Measurements from ENCODE around the gene RBM4.
"Not testable (repeated sequence)": the region's sequence is repeated elsewhere in the genome, so short reads cannot be mapped to it uniquely, and the experiment has no call there.

Gene RBM4, protein sequence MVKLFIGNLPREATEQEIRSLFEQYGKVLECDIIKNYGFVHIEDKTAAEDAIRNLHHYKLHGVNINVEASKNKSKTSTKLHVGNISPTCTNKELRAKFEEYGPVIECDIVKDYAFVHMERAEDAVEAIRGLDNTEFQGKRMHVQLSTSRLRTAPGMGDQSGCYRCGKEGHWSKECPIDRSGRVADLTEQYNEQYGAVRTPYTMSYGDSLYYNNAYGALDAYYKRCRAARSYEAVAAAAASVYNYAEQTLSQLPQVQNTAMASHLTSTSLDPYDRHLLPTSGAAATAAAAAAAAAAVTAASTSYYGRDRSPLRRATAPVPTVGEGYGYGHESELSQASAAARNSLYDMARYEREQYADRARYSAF
- total RNA-seq, result 28.7 to 109 reads per million in 2 donors

DNA sequence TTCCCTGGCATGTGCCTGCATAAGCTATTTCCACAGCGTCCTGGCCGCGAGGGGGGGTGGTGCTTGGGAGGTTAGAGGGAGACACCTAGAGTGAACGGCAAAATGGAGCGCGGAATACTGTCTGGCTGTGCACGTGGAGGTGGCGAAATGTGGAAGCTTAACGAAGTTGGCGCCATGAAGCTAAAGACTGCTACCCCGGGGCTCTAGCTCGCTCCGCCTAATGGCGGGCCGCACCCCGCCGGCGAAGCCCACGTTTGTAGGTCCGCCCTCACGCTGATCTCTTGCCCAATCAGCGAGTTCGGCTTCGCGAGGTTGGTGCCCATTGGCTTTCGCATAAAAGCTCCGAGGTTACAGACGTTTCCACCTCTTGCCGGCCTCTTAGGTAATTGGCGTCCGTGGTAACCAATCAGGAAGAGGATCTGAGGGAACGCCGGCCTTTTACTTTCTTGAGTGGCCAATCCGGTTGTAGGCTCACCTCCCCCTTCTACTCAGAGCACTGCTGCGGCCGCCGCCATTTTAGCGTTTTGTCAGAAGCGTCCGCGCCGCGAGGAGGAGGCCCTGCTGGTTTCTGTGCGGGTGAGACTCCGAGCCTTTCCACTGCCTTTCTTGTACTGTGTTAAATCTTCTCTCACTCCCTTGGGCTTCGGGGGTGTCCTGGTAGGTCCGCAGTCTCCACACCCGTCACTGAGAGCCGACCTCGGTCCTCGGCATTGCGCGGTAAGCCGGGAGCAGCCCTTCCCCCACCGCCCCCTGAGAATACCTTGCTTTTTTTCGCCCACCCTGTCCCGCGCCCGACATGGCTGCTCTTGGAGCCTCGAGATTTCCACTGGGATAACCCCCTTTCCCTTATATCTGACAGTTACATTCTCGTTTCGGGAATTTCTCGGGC lies at the start of gene RBM4:
TSS of gene RBM4 (plus strand) at position 527 of the 889 bp plus-strand sequence. CDS start 1,009 bp downstream, outside the sequence.
- DNase-seq, result peak; percentile 90

DNA sequence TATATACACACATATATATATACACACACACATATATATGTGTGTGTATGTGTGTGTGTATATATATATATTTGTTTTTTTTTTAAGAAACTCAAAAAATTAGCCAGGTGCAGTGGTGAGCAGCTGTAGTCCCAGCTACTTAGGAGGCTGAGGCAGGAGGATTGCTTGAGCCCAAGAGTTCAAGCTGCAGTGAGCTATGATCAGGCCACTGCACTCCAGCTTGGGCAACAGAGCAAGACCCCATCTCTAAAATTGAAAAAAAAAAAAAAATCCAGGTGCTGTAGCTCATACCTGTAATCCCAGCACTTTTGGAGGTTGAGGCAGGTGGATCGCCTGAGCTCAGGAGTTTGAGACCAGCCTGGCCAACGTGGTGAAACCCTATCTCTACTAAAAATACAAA lies 49.2 kb upstream of the RBM4 start:
- DNase-seq, result not testable (repeated sequence)

DNA sequence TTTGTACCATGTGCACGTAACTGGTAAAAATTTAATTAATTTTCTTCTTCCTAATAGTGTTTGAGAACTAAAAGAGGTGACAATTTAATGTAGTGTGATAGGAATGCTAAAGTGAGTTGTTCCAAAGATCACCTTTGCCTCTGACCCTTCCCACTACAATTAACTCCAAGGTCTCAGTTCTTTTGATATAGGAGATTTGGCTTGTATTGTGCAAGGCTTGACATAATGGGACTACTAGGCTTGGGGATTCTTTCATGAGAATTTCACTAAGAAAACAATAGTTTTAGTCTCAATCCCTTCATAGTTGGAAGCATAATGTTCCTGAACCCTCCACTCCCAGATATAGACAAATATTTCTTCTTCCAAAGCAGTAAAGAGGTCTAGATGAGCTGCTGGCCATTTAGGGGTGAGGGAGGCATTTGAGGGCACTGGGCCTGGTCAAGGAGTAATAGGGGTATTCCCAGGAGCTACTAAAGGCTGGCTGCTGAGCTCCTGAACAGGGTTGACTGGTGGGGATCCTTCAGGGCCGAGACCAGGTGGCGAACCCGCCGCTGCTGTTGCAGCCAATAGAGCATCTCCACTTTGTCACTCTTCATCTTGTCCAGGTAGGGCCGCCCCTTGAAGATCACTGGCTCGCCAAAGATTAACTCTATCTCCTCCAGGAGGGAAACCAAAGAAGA lies 48.4 kb upstream of the RBM4 start:
- DNase-seq, result no peak

DNA sequence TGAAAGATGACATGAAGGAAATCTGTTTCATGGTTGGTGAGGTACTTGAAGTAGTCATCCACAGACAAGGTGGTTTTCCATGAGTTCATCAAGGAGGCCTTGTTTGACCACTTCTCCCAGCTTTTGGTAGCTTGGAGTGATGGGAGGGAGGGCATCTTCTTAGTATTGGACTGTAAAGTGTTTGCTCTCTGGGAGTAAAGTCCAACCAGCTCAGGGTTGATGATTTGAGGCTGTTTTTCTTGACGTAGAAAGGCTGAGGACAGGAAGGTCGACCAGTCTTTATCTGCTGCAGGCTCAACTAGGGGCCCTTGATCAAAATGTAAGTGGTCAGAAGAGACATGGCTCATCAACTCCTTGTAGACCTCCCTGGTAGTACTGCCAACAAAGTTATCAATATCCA lies 47.3 kb upstream of the RBM4 start:
- no peak for DNase-seq

DNA sequence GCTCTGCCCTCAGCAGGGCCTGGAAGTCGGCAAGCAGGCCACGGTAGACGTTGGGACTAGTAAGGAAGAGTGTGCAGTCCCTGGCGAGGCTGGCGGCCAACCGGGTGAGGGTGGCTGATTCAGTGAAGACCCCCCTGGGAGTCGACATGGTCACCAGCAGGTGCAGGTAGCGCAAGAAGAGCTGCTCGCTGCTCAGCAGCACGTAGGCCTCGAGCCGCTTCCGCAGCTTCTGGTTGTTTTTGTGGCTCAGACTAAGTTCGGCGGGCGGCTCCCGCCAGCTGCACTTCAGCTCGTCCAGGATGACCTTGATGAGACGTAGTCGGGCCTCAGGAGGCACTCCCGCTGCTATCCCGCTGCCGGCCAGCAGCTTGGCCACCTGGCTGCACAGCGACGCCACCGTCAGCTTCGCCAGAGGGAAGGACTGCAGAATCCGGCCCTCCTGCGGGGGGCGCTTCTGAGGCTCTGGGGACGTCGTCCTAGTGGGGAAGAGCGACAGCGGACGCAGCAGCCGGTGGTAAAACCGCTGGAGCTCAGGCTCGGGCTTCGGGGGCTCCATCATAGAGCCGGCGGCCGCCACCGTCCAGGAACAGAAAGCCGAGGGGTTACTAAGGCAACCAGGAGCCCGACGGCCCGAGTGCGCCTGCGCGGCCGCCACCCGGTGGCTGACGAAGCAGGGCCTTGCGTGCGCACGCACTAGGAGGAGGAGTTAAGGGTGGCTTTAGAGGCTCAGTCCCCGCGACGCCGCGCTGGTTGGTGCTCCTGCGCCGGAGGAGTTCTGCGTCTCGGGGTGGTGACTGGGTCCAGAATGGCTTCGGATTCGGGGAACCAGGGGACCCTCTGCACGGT lies 45.8 kb upstream of the RBM4 start, which contains the start of the genes CCDC87 and CCS:
TSS of gene CCDC87 (minus strand) at position 607 of the 846 bp plus-strand sequence. CDS start at position 559, 48 bp downstream.
TSS of gene CCS (plus strand) at position 729 of the 846 bp plus-strand sequence. CDS start at position 806, 77 bp downstream.
- DNase-seq, result peak; percentile 99

DNA sequence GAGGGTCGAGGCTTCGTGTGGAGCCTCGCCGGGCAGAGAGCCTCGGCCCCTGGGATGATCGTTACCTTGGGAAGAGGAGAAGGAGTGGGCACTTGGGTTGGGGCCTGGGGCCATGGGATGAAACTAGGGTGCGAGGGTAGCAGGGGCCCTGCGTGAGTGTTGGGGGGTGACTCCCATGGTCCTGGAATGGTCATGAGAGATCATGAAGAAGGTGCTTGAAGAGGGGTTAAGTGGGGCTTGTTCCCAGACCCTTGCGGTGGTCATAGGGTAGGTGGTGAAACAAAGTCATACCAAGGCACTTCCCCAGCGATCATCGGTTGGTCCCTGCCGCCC lies 45.2 kb upstream of the RBM4 start:
- no peak for DNase-seq

DNA sequence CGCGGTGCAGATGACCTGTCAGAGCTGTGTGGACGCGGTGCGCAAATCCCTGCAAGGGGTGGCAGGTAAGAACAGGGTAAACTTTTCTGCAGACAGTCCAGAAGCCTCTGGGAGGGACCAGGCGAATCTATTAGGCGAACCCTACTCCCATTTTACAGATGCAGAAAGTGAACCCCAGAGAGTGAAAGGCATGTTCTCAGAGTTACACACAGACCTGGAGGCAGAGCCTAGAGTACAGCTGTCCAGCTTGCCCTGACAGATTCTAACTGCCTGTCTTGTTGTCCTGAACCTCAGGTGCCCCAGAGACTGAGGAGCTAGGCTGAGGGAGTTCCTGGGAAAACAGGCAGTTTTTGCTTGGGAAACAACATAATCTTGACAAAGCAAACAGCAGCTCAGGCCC lies 44.9 kb upstream of the RBM4 start:
- no peak for DNase-seq

DNA sequence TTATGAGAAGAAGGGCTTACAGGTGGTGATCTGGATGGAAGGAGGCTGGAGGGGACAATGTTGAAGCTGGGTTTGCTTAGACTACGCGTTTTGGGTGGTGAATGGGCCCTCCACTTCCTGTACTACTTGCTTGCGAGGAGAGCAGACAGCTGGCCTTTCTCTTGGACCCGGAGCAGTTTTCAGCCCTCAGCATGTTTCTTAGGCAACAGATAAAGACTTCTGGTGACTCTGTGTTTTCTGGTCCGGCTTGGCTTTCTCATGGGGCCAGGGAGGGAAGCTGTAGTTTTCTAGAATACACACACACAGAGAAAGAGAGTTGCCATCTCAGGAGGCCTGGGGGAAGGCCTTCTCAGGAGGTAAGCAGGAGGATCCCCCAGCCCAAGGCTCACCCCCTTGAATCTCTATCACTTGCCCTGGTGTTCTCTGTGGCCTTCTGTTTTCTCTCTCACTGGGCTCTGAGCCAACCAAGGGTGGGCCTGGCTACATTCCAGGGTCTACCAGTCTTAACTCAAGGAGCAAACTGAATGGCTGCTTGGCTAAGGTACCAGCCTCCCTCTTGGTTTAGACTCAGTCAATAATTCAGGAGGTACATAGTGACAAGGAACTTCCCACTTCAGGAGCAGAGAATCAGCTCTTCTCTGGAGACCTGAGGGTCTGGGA lies 43.1 kb upstream of the RBM4 start:
- DNase-seq, result no peak

DNA sequence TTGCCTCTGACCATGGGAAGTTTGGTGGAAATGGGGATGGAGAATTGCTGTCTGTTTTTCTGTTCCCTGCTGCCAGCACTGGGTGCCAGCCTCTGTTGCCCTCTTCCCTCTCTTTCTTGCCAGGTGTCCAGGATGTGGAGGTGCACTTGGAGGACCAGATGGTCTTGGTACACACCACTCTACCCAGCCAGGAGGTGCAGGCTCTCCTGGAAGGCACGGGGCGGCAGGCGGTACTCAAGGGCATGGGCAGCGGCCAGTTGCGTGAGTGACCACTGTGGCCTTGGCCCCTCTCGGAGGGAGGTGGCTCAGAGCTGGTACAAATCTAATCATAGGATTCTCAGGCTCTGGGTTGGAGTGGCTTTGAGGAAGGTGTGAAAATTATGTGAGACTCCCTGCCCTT lies 39.5 kb upstream of the RBM4 start:
- no peak for DNase-seq

DNA sequence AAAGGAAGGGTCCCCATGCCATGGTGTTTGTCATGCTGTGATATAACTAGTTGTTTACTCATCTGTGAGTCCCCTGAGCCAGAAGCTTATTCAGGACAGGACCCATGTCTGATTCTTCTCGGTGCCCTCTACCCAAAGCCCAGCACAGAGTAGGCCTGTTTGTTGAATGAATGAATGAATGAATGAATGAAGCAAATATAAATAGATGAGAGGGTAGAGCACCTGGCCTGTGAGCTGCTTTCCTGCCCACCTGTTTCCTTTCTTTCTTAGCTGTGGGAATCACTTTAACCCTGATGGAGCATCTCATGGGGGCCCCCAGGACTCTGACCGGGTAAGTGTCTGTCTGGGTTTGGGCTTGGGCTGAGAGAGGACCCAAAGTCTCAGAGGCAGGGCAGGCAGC lies 38.3 kb upstream of the RBM4 start:
- no peak for DNase-seq

DNA sequence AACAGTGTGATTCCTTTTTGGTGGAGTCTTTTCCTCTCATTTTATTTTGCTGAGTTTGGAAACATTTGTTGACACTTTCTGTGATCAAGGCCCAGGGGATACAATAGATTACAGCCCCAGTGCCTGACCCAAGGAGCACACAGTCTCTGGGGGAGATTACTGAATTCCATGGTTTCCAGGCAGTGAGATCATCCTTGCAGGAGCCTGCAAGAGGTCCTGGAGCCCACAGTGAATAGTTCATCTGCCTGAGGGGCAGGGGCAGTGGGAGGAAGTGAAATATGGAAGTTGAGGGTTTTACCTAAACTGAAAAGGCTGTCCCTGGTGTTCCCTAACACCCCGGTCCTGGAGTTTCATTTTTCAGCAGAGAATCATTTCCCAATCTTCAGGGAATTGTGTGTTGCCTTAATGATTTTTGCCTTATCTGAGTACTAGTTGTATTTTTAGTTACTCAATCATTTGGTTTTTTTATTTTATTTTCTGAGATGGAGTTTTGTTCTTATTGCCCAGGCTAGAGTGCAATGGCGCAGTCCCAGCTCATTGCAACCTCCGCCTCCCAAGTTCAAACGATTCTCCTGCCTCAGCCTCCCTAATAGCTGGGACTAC lies 37.8 kb upstream of the RBM4 start:
- no peak for DNase-seq

DNA sequence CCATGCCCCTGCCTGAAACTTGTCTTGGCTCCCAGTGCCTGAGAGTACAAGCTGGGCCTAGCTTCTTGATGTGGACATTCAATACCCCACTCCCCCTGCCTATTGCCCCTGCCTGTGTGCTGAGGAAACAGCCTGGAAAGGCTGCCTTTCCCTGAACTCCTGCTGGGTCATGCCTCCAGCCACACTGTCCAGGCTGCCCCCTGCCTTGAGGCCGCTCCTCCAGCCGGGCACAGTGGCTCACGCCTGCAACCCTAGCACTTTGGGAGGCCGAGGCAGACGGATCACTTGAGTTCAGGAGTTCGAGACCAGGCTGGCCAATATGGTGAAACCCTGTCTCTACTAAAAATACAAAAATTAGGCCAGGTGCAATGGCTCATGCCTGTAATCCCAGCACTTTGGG lies 35.4 kb upstream of the RBM4 start:
- DNase-seq, result no peak

DNA sequence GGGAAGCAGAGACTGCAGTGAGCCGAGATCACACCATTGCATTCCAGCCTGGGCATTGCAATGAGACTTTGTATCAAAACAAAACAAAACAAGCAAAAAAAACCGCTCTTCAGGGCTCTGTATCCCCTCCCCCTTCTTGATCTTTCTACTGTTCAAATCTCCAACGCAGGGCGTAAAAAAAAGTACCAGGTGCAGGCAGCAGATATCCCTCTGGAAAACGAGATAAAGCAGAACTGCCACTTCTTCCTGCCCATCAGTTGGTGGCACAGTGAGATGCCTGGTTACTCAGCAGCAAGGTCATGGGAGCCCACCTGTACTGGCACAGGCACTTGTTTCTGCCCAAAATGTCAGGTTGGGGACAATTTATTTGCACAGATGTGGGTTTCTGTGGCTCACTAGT lies 34.3 kb upstream of the RBM4 start:
- no peak for DNase-seq

DNA sequence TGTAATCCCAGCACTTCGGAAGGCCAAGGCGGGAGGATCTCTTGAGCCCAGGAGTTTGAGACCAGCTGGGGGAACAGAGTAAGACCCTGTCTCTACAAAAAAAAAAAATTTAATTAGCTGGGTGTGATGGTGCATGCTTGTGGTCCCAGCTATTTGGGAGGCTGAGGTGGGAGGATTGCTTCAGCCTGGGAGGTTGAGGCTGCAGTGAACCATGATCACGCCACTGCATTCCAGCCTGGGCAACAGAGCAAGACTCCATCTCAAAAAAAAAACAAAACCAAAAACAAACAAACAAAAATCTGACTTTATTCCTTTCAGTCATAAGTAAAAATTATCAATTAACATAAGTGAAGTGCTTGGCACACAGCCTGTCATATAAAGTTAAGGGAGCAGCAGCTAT lies 31.9 kb upstream of the RBM4 start:
- DNase-seq, result not testable (repeated sequence)

DNA sequence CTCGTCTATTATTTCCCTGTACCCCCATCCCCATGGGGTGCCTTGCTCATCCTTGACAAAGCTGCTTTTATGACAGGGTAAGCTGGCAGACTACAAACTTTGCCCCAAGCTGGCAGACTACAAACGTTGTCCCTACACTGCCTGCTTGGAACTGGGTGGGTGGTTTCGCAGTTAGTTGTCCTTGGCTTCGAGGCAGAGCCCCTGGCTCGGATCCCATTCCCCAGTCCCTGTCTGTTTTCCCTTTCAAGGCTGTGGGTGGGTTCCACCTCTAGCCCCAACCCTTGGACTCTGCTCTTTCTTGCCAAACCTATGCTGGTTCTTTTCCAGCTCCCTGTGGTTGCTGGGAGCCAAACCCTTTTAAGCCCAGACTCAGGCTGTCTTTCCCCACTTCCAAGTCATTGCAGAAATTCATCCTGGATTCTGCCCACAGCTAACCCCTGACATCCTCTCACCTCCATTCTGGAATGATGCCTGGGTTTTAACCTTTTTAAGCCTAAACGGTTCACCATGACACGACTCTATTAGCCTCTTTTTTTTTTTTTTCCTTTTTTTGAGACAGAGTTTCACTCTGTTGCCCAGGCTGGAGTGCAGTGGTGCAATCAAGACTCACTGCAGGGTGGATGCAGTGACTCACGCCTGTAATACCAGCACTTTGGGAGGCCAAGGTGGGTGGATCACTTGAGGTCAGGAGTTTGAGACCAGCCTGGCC lies 31.2 kb upstream of the RBM4 start:
- DNase-seq, result no peak

DNA sequence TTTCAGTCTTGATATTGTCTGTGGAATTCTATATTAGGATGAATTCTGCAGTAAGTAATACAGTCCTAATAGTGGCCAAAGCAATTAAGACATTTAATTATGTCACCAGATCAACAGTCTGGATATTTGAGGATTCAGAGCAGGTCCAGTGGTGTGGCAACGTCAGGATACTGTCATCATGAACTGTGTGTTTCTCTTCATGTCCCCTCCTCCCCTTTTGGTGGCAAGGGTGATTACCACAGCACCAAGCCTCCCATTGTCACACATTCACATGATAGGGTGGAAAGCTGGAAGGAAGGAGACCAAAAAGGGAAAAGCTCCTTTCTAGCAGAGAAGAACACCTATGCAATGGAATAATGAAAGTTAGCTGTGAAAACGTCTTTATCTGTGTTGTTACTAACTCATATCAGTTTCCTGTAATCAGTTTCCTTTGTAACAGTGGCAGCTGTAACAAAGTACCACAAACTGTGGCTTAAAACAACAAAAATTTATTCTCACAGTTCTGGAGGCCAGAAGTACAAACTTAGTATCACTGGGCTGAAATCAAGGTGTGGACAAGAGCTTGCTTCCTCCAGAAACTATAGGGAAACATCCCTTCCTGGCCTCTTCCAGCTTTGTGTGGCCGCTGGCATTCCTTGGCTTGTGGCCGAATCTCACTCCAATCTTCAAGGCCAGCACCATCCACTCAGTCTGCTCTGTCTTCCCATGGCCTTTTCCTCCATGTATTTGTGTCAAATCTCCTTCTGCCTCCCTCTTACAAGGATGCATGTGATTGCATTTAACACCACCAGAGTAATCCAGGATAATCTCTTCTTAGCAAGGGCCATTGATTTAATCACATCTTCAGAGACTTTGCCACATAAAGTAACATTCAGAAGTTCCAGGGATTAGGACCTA lies 28.5 kb upstream of the RBM4 start:
- DNase-seq, result no peak

DNA sequence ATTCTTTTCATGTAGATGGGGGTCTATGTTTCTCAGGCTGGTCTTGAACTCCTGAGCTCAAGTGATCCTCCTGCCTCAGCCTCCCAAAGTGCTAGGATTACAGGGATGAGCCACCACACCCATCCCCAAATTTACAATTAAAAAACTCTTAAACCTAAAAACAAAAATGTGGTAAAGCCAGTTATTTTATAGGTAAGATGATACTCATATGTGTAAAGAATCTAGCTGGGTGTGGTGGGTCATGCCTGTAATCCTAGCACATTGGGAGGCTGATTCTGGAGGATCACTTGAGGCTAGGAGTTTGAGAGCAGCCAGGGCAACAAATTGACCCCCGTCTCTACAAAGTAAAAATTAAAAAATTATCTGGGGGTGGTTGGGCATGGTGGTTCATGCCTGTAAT lies 26.0 kb upstream of the RBM4 start:
- no peak for DNase-seq

DNA sequence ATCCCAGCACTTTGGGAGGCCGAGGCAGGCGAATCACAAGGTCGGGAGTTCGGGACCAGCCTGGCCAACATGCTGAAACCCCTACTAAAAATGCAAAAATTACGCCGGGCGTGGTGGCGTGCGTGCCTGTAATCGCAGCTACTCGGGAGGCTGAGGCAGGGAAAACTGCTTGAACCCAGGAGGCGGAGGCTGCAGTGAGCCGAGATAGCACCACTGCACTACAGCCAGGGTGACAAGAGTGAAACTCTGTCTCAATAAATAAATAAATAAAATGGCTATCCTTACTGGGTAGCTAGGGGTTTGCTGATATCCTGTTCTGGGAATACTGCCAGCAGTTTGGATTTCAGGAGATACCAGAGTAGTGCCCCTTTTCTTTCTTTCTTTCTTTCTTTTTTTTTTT lies 24.4 kb upstream of the RBM4 start:
- no peak for DNase-seq

DNA sequence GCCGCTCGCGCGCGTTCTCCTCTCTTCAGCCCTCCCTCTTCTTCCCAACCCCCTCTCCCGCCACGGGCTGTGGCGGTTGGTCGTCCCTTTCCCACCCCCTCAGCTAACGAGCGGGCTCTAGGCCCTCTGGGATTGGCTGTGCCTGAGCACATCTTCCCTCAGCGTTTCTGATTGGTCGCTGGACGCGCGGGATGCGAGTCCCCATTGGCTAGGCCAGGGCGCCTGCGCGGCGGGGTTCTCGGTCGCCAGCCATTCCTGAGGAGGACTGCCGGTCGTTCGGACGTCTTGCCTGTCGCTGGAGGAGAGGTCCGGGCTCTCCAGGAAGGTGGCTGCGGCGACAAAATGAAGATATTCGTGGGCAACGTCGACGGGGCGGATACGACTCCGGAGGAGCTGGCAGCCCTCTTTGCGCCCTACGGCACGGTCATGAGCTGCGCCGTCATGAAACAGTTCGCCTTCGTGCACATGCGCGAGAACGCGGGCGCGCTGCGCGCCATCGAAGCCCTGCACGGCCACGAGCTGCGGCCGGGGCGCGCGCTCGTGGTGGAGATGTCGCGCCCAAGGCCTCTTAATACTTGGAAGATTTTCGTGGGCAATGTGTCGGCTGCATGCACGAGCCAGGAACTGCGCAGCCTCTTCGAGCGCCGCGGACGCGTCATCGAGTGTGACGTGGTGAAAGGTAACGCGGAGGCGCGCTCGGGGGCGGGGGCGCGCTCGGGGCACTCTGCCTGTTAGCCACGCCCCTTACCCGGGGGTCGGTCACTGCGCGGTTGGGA lies 21.9 kb upstream of the RBM4 start, which contains the start of gene RBM14:
TSS of gene RBM14 (plus strand) at position 252 of the 776 bp plus-strand sequence. CDS start at position 343, 91 bp downstream.
- DNase-seq, result peak; percentile 98
